Muscle of arm (tissue), 12 donors: ENCODE measurements around the gene RAB5B. TPM values are rescaled to one million over a fixed set of nuclear protein-coding genes. Genes with fewer than 3 reads are reported as not detected.
"Not testable (repeated sequence)": the region's sequence is repeated elsewhere in the genome, so short reads cannot be mapped to it uniquely, and the experiment has no call there.

ENCODE experiments used
- DNase-seq: peaks from one replicate; pipeline ENCODE4 v3.0.0-alpha.2; 2013
- polyA plus RNA-seq, 12 donors: library from polyadenylated mRNA; unstranded; fragments of 120-200 nt; gene quantifications; one replicate each; pipeline ENCODE4 v1.2.1, GENCODE V29; 2013; ENCODE audit not compliant: insufficient read length in 12 of 12

Gene RAB5B
- polyA plus RNA-seq, 12 donors = 115 to 151 (median 130) TPM; not detected in 1

GRCh38 chr12:55979069-55979468 lies 5.2 kb downstream of the RAB5B start:
- DNase-seq = no peak

GRCh38 chr12:55981882-55982281 lies 8.0 kb downstream of the RAB5B start:
- not testable (repeated sequence) for DNase-seq

GRCh38 chr12:55982319-55982936 lies 8.6 kb downstream of the RAB5B start:
- DNase-seq = no peak

- no peak for DNase-seq
These were observed 9.5 kb downstream of the RAB5B start for GRCh38 chr12:55983232-55983842.

- DNase-seq = no peak
These were observed 11.0 kb downstream of the RAB5B start for GRCh38 chr12:55984861-55985260.

GRCh38 chr12:55985341-55985740 lies 11.5 kb downstream of the RAB5B start:
- DNase-seq = no peak

GRCh38 chr12:55985976-55986375 lies 12.1 kb downstream of the RAB5B start:
- not testable (repeated sequence) for DNase-seq

GRCh38 chr12:55991110-55991509 lies 17.2 kb downstream of the RAB5B start:
- DNase-seq = no peak

GRCh38 chr12:55993230-55993853 lies 19.5 kb downstream of the RAB5B start:
- DNase-seq = no peak

- DNase-seq = no peak
These were observed 21.5 kb downstream of the RAB5B start for GRCh38 chr12:55995366-55995765.

GRCh38 chr12:55996201-55996714 lies 22.4 kb downstream of the RAB5B start:
- peak; percentile 71 for DNase-seq

- DNase-seq = peak; percentile 95
These were observed 23.0 kb downstream of the RAB5B start, which contains the start of gene SUOX for GRCh38 chr12:55996715-55997534. TSS of gene SUOX (plus strand) at chr12:55997276. CDS start at chr12:56002222, 4,946 bp downstream.

- no peak for DNase-seq
These were observed 23.6 kb downstream of the RAB5B start for GRCh38 chr12:55997535-55997859.

GRCh38 chr12:55999522-55999921 lies 25.6 kb downstream of the RAB5B start:
- DNase-seq = not testable (repeated sequence)

GRCh38 chr12:55999999-56000540 lies 26.2 kb downstream of the RAB5B start:
- DNase-seq = not testable (repeated sequence)

- no peak for DNase-seq
These were observed 27.7 kb downstream of the RAB5B start for GRCh38 chr12:56001487-56002100.

- not testable (repeated sequence) for DNase-seq
These were observed 29.5 kb downstream of the RAB5B start for GRCh38 chr12:56003376-56003775.

- no peak for DNase-seq
These were observed 30.3 kb downstream of the RAB5B start for GRCh38 chr12:56004211-56004610.

GRCh38 chr12:56007564-56008559 lies 34.0 kb downstream of the RAB5B start:
- peak; percentile 49 for DNase-seq

- no peak for DNase-seq
These were observed 36.3 kb downstream of the RAB5B start for GRCh38 chr12:56010111-56010570.
